K562 (cell line): Measurements from ENCODE around the gene TFEB.

Experiments
- CTCF ChIP-seq, 3 experiments: IDR thresholded peaks in 2 of 3; conservative IDR thresholded peaks in 1 of 3; 2 replicates each; pipeline ENCODE4 v1.5.1; 2011 to 2012; ENCODE audit warnings: low read length in 3 of 3, mild to moderate bottlenecking in 3 of 3, control low read depth in 2 of 3, improper control_type of control experiment in 1 of 3, inconsistent platforms in 1 of 3, low read depth in 1 of 3, mixed read lengths in 1 of 3, moderate library complexity in 1 of 3; ENCODE audit not compliant: insufficient read depth in 2 of 3
- DDX20 ChIP-seq: fragments of 450-650 bp; IDR thresholded peaks from 2 replicates; pipeline ENCODE4 v1.6.1; 2016; ENCODE audit warnings: missing genetic modification characterization, low read depth, mild to moderate bottlenecking, missing compliant biosample characterization, moderate library complexity
- E4F1 ChIP-seq: fragments of 250-450 bp; sonication (Bioruptor Pico); IDR thresholded peaks from 2 replicates; pipeline ENCODE4 v1.5.0; 2021; ENCODE audit warnings: mild to moderate bottlenecking, borderline replicate concordance
- ILK ChIP-seq: fragments of 450-650 bp; IDR thresholded peaks from 2 replicates; pipeline ENCODE4 v1.6.1; 2016; ENCODE audit warnings: missing genetic modification characterization, low read depth, mild to moderate bottlenecking, missing compliant biosample characterization, moderate library complexity, borderline replicate concordance
- IRF9 ChIP-seq: fragments of 450-650 bp; IDR thresholded peaks from 2 replicates; pipeline ENCODE4 v1.6.1; 2016; ENCODE audit warnings: missing biosample characterization, missing genetic modification characterization
- KAT7 ChIP-seq: sonication (generic); formaldehyde crosslinking; IDR thresholded peaks from 2 replicates; pipeline ENCODE4 v1.8.0; 2022; ENCODE audit warnings: missing genetic modification reagents, mild to moderate bottlenecking, borderline replicate concordance
- MYNN ChIP-seq, 2 experiments: sonication (generic); formaldehyde crosslinking in 1 of 2; IDR thresholded peaks; 2 replicates each; pipeline versions ENCODE4 v1.5.0 to v1.6.1; 2016 to 2020; ENCODE audit warnings: antibody characterized with exemption in 1 of 2, missing genetic modification reagents in 1 of 2
- SNRNP70 ChIP-seq: fragments of 200-400 bp; formaldehyde crosslinking; optimal IDR thresholded peaks from 2 replicates; pipeline ENCODE3; 2017; ENCODE audit warnings: low read depth, low read length
- ZNF232 ChIP-seq: sonication (generic); formaldehyde crosslinking; IDR thresholded peaks from 2 replicates; pipeline ENCODE4 v1.8.0; 2022; ENCODE audit warnings: mild to moderate bottlenecking, missing genetic modification reagents

GRCh38 chr6:41756354-41756753 lies 20.9 kb upstream of the TFEB start:
- TF ChIP-seq KAT7: no peak
- TF ChIP-seq CTCF (IDR thresholded peaks at IDR 0.05 in 2 of 3, conservative IDR thresholded peaks at IDR 0.05 in 1 of 3; ENCODE audit: insufficient read depth in 2 of 3, low read depth in 1 of 3, low read length in 3 of 3): no peak
- TF ChIP-seq ILK (tag): no peak
- no peak for TF ChIP-seq MYNN (IDR thresholded peaks at IDR 0.05)
- no peak for TF ChIP-seq MYNN (CRISPR knock-in tag; IDR thresholded peaks at IDR 0.05)
- TF ChIP-seq IRF9: no peak
- TF ChIP-seq E4F1 (CRISPR knock-in tag): no peak
- TF ChIP-seq SNRNP70: no peak
- no peak for TF ChIP-seq DDX20 (tag)
- TF ChIP-seq ZNF232 (CRISPR knock-in tag): no peak
